HEK293T (cell line): Measurements from ENCODE around the gene KCNG3.

Experiments used
- FOXM1 ChIP-seq: fragments of 450-650 bp; IDR thresholded peaks from 2 replicates; pipeline ENCODE4 v1.6.1; 2017; ENCODE audit warnings: mild to moderate bottlenecking, borderline replicate concordance
- LEF1 ChIP-seq: fragments of 450-650 bp; IDR thresholded peaks from 2 replicates; pipeline ENCODE4 v1.6.1; 2017; ENCODE audit warnings: mild to moderate bottlenecking, borderline replicate concordance
- SP1 ChIP-seq: fragments of 450-650 bp; IDR thresholded peaks from 2 replicates; pipeline ENCODE4 v1.6.1; 2017
- TARDBP ChIP-seq: fragments of 450-650 bp; IDR thresholded peaks from 2 replicates; pipeline ENCODE4 v1.6.1; 2016

- no peak for TF ChIP-seq TARDBP
- TF ChIP-seq LEF1, result no peak
- no peak for TF ChIP-seq FOXM1
- TF ChIP-seq SP1, result no peak
Measured at GRCh38 chr2:42486145-42486906, 7.5 kb downstream of the KCNG3 start.
